Karpas-422 (cell line): ENCODE results near the gene EVL. TPM values are rescaled to one million over a fixed set of nuclear protein-coding genes. Genes with fewer than 3 reads are reported as not detected.
"Not testable (repeated sequence)": the region's sequence is repeated elsewhere in the genome, so short reads cannot be mapped to it uniquely, and the experiment has no call there.

Source experiments
- DNase-seq: peaks from one replicate; pipeline ENCODE4 v3.0.0-alpha.2; 2015
- H2AFZ ChIP-seq: fragments of 200-600 bp; sonication (generic); 2 replicates; pipeline ENCODE4 v1.6.1; 2014; ENCODE audit warnings: antibody characterized with exemption, low read length, mixed read lengths
- H3K27ac ChIP-seq: fragments of 200-600 bp; sonication (generic); 2 replicates; pipeline ENCODE4 v1.5.1; 2014; ENCODE audit warnings: mild to moderate bottlenecking, low read length, moderate library complexity
- H3K27me3 ChIP-seq: fragments of 200-600 bp; sonication (generic); 2 replicates; pipeline ENCODE4 v1.6.1; 2014; ENCODE audit warnings: low read length, mixed read lengths
- H3K36me3 ChIP-seq: fragments of 200-600 bp; sonication (generic); 2 replicates; pipeline ENCODE4 v1.6.1; 2014; ENCODE audit warnings: low read length, mixed read lengths; ENCODE audit not compliant: insufficient read depth
- H3K4me1 ChIP-seq: fragments of 200-600 bp; sonication (generic); 2 replicates; pipeline ENCODE4 v1.6.1; 2014; ENCODE audit warnings: mild to moderate bottlenecking, low read length, mixed read lengths
- H3K4me2 ChIP-seq: fragments of 200-600 bp; sonication (generic); 2 replicates; pipeline ENCODE4 v1.6.1; 2014; ENCODE audit warnings: low read length, low read depth, mild to moderate bottlenecking; ENCODE audit not compliant: poor library complexity, severe bottlenecking
- H3K4me3 ChIP-seq: fragments of 200-600 bp; sonication (generic); 2 replicates; pipeline ENCODE4 v1.5.1; 2014; ENCODE audit warnings: mild to moderate bottlenecking, antibody characterized with exemption, low read length, mixed read lengths
- H3K79me2 ChIP-seq: fragments of 200-600 bp; sonication (generic); 2 replicates; pipeline ENCODE4 v1.6.1; 2014; ENCODE audit warnings: mild to moderate bottlenecking, low read length, mixed read lengths
- H3K9ac ChIP-seq: fragments of 200-600 bp; sonication (generic); 2 replicates; pipeline ENCODE4 v1.6.0; 2014; ENCODE audit warnings: low read length
- H3K9me2 ChIP-seq: fragments of 200-600 bp; sonication (generic), shearing (Covaris generic); replicated peaks from 2 replicates; pipeline ENCODE4 v1.6.0; 2014; ENCODE audit warnings: mild to moderate bottlenecking, low read length, moderate library complexity; ENCODE audit not compliant: insufficient read depth
- H3K9me3 ChIP-seq: fragments of 300-700, 200-600 bp; sonication (generic); 2 replicates; pipeline ENCODE4 v1.6.1; 2014; ENCODE audit warnings: low read length, mixed read lengths
- H4K20me1 ChIP-seq: fragments of 200-600 bp; sonication (generic); 2 replicates; pipeline ENCODE4 v1.6.1; 2014; ENCODE audit warnings: mild to moderate bottlenecking, antibody characterized with exemption, low read length, low read depth; ENCODE audit not compliant: insufficient read depth
- total RNA-seq: library from RNA; depleted of rRNA; stranded (reverse); fragments of >200 nt; shearing (Covaris generic); gene quantifications from 2 replicates; pipeline ENCODE4 v1.2.3, GENCODE V29; 2014; ENCODE audit warnings: low replicate concordance

EVL gene
- total RNA-seq, 1 experiment from 2014 or later: 3.5 TPM

GRCh38 chr14:100056431-100056830 lies 8.8 kb upstream of the EVL start:
- DNase-seq: no peak
- H3K4me3 ChIP-seq: no peak overlapping the region
- no peaks in the 10 kb centered on the region for H3K27me3 ChIP-seq
- no peaks in the 10 kb centered on the region for H3K79me2 ChIP-seq
- H3K9me2 ChIP-seq: no peaks in the 10 kb centered on the region
- H3K4me1 ChIP-seq: no peaks in the 10 kb centered on the region
- H3K4me2 ChIP-seq: no peak overlapping the region
- H3K9ac ChIP-seq: no peak overlapping the region
- H2AFZ ChIP-seq: no peak overlapping the region
- H3K9me3 ChIP-seq: no peaks in the 10 kb centered on the region
- H4K20me1 ChIP-seq: no peaks in the 10 kb centered on the region
- H3K27ac ChIP-seq: no peak overlapping the region
- H3K36me3 ChIP-seq: no peaks in the 10 kb centered on the region

GRCh38 chr14:100056964-100057795 lies 8.0 kb upstream of the EVL start:
- Histone ChIP-seq H3K27me3 (no peaks in the 10 kb centered on the region), H3K9ac (no peak overlapping the region), H4K20me1 (no peaks in the 10 kb centered on the region), H2AFZ (no peak overlapping the region), H3K9me3 (no peaks in the 10 kb centered on the region), H3K36me3 (no peaks in the 10 kb centered on the region), H3K4me2 (no peak overlapping the region), H3K4me3 (no peak overlapping the region), H3K79me2 (no peaks in the 10 kb centered on the region), H3K27ac (no peak overlapping the region), H3K4me1 (no peaks in the 10 kb centered on the region), H3K9me2 (no peaks in the 10 kb centered on the region)
- no peak for DNase-seq

- no peak for DNase-seq
- Histone ChIP-seq H3K79me2 (no peaks in the 10 kb centered on the region), H3K9ac (no peak overlapping the region), H3K27me3 (no peaks in the 10 kb centered on the region), H2AFZ (no peak overlapping the region), H3K4me2 (no peak overlapping the region), H3K4me3 (no peak overlapping the region), H3K27ac (no peak overlapping the region), H3K9me2 (no peaks in the 10 kb centered on the region), H3K9me3 (no peaks in the 10 kb centered on the region), H3K36me3 (no peaks in the 10 kb centered on the region), H3K4me1 (no peaks in the 10 kb centered on the region), H4K20me1 (no peaks in the 10 kb centered on the region)
Observed at GRCh38 chr14:100058777-100059437, 6.3 kb upstream of the EVL start.

GRCh38 chr14:100059438-100059781 lies 5.8 kb upstream of the EVL start:
- Histone ChIP-seq H3K9ac (no peak overlapping the region), H3K4me2 (no peak overlapping the region), H2AFZ (no peak overlapping the region), H3K27me3 (no peaks in the 10 kb centered on the region), H3K27ac (no peak overlapping the region), H3K4me1 (no peaks in the 10 kb centered on the region), H3K79me2 (no peaks in the 10 kb centered on the region), H4K20me1 (no peaks in the 10 kb centered on the region), H3K4me3 (no peak overlapping the region), H3K36me3 (no peaks in the 10 kb centered on the region), H3K9me2 (no peaks in the 10 kb centered on the region), H3K9me3 (no peaks in the 10 kb centered on the region)
- DNase-seq: no peak

GRCh38 chr14:100060760-100061159 lies 4.5 kb upstream of the EVL start:
- H3K4me1 ChIP-seq: no peaks in the 10 kb centered on the region

GRCh38 chr14:100062590-100062989 lies 2.6 kb upstream of the EVL start:
- Histone ChIP-seq H3K9me3 (no peaks in the 10 kb centered on the region), H3K9ac (no peak overlapping the region), H3K4me3 (no peak overlapping the region), H3K27me3 (no peaks in the 10 kb centered on the region), H3K27ac (no peak overlapping the region), H4K20me1 (no peaks in the 10 kb centered on the region), H2AFZ (no peak overlapping the region), H3K9me2 (no peaks in the 10 kb centered on the region), H3K36me3 (no peaks in the 10 kb centered on the region), H3K79me2 (no peaks in the 10 kb centered on the region), H3K4me1 (no peaks in the 10 kb centered on the region), H3K4me2 (no peak overlapping the region)
- DNase-seq: no peak

More at GRCh38 chr14:100060760-100061159, 4.5 kb upstream of the EVL start:
- no peak overlapping the region for H3K27ac ChIP-seq
- no peaks in the 10 kb centered on the region for H3K36me3 ChIP-seq
- DNase-seq: no peak
- no peak overlapping the region for H2AFZ ChIP-seq
- H3K9ac ChIP-seq: no peak overlapping the region
- H3K4me2 ChIP-seq: no peak overlapping the region
- no peak overlapping the region for H3K4me3 ChIP-seq
- no peaks in the 10 kb centered on the region for H3K9me3 ChIP-seq
- H3K9me2 ChIP-seq: no peaks in the 10 kb centered on the region
- H3K27me3 ChIP-seq: no peaks in the 10 kb centered on the region
- no peaks in the 10 kb centered on the region for H3K79me2 ChIP-seq
- no peaks in the 10 kb centered on the region for H4K20me1 ChIP-seq

- Histone ChIP-seq H3K9me3 (no peaks in the 10 kb centered on the region), H3K9me2 (no peaks in the 10 kb centered on the region), H3K27me3 (no peaks in the 10 kb centered on the region), H3K27ac (no peak overlapping the region), H3K36me3 (no peaks in the 10 kb centered on the region), H2AFZ (no peak overlapping the region), H4K20me1 (no peaks in the 10 kb centered on the region), H3K9ac (no peak overlapping the region), H3K4me1 (no peaks in the 10 kb centered on the region), H3K4me3 (no peak overlapping the region), H3K4me2 (no peak overlapping the region), H3K79me2 (no peaks in the 10 kb centered on the region)
- DNase-seq: no peak
Observed at GRCh38 chr14:100063314-100063941, 1.8 kb upstream of the EVL start.

- not testable (repeated sequence) for H3K79me2 ChIP-seq, H3K27me3 ChIP-seq, H3K4me2 ChIP-seq, H3K9me2 ChIP-seq, H3K36me3 ChIP-seq, H3K9ac ChIP-seq, H3K4me3 ChIP-seq, H2AFZ ChIP-seq, DNase-seq, H3K27ac ChIP-seq, H3K4me1 ChIP-seq, H3K9me3 ChIP-seq, H4K20me1 ChIP-seq
Observed at GRCh38 chr14:100064335-100065092, 708 bp upstream of the EVL start.
